Liver (tissue), 3 donors: ENCODE measurements around the gene CCDC9B.

ENCODE experiments used
- FOXA1 ChIP-seq: IDR thresholded peaks from 2 replicates; pipeline ENCODE4 v1.6.1; 2016; ENCODE audit warnings: antibody characterized with exemption
- GABPA ChIP-seq, 2 donors: IDR thresholded peaks in 1 of 2; conservative IDR thresholded peaks in 1 of 2; 2 replicates each; pipeline ENCODE4 v1.6.1; 2016; ENCODE audit warnings: antibody characterized with exemption in 2 of 2, mild to moderate bottlenecking in 1 of 2, moderate library complexity in 1 of 2
- JUND ChIP-seq, 2 donors: IDR thresholded peaks; 2 replicates each; pipeline ENCODE4 v1.6.1; 2016; ENCODE audit warnings: antibody characterized with exemption in 2 of 2
- NR2F2 ChIP-seq: IDR thresholded peaks from 2 replicates; pipeline ENCODE4 v1.6.1; 2016; ENCODE audit warnings: antibody characterized with exemption
- SP1 ChIP-seq: IDR thresholded peaks from 2 replicates; pipeline ENCODE4 v1.6.1; 2018; ENCODE audit warnings: antibody characterized with exemption, mild to moderate bottlenecking
- TAF1 ChIP-seq: conservative IDR thresholded peaks from 2 replicates; pipeline ENCODE4 v1.6.1; 2016; ENCODE audit warnings: antibody characterized with exemption, mild to moderate bottlenecking
- YY1 ChIP-seq: IDR thresholded peaks from 2 replicates; pipeline ENCODE4 v1.6.1; 2016; ENCODE audit warnings: antibody characterized with exemption, mild to moderate bottlenecking
- TF ChIP-seq, protein P1 (sequence below): fragments of 150-350 bp; IDR thresholded peaks from 2 replicates; pipeline ENCODE4 v1.5.1; 2017; ENCODE audit warnings: improper control_type of control experiment, low read depth, low read length; ENCODE audit not compliant: missing input control
- TF ChIP-seq, protein P2 (sequence below): IDR thresholded peaks from 2 replicates; pipeline ENCODE4 v1.6.1; 2016; ENCODE audit warnings: antibody characterized with exemption, mild to moderate bottlenecking
- TF ChIP-seq, protein P3 (sequence below): IDR thresholded peaks from 2 replicates; pipeline ENCODE4 v1.6.1; 2016; ENCODE audit warnings: antibody characterized with exemption
- TF ChIP-seq, protein P4 (sequence below): IDR thresholded peaks from 2 replicates; pipeline ENCODE4 v1.6.1; 2016; ENCODE audit warnings: antibody characterized with exemption
- donor health status: healthy.
- donor health status: healthy.

DNA sequence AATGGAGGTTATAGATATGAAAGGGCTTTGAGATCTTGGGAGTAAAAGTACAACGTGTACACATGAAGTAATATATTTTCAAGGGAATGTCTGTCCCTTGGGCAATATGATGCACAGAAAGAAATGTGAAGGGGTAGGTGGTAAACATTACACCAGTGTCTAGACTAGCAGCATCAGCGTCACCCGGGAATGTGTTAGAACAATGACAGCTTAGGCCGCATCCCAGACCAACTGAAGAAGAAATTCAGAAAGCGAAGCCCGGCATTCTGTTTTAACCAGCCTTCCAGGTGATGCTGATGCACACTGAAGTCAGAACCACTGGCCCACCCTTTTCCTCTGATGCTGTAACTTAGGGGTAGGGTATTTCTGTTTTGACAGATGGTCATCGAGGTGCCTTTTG is 10.9 kb downstream of the CCDC9B start:
- TF ChIP-seq, protein P1, sequence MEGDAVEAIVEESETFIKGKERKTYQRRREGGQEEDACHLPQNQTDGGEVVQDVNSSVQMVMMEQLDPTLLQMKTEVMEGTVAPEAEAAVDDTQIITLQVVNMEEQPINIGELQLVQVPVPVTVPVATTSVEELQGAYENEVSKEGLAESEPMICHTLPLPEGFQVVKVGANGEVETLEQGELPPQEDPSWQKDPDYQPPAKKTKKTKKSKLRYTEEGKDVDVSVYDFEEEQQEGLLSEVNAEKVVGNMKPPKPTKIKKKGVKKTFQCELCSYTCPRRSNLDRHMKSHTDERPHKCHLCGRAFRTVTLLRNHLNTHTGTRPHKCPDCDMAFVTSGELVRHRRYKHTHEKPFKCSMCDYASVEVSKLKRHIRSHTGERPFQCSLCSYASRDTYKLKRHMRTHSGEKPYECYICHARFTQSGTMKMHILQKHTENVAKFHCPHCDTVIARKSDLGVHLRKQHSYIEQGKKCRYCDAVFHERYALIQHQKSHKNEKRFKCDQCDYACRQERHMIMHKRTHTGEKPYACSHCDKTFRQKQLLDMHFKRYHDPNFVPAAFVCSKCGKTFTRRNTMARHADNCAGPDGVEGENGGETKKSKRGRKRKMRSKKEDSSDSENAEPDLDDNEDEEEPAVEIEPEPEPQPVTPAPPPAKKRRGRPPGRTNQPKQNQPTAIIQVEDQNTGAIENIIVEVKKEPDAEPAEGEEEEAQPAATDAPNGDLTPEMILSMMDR: no peak
- TF ChIP-seq, protein P2, sequence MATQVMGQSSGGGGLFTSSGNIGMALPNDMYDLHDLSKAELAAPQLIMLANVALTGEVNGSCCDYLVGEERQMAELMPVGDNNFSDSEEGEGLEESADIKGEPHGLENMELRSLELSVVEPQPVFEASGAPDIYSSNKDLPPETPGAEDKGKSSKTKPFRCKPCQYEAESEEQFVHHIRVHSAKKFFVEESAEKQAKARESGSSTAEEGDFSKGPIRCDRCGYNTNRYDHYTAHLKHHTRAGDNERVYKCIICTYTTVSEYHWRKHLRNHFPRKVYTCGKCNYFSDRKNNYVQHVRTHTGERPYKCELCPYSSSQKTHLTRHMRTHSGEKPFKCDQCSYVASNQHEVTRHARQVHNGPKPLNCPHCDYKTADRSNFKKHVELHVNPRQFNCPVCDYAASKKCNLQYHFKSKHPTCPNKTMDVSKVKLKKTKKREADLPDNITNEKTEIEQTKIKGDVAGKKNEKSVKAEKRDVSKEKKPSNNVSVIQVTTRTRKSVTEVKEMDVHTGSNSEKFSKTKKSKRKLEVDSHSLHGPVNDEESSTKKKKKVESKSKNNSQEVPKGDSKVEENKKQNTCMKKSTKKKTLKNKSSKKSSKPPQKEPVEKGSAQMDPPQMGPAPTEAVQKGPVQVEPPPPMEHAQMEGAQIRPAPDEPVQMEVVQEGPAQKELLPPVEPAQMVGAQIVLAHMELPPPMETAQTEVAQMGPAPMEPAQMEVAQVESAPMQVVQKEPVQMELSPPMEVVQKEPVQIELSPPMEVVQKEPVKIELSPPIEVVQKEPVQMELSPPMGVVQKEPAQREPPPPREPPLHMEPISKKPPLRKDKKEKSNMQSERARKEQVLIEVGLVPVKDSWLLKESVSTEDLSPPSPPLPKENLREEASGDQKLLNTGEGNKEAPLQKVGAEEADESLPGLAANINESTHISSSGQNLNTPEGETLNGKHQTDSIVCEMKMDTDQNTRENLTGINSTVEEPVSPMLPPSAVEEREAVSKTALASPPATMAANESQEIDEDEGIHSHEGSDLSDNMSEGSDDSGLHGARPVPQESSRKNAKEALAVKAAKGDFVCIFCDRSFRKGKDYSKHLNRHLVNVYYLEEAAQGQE: no peak
- TF ChIP-seq YY1 (no peak), FOXA1 (no peak), TAF1 (no peak), NR2F2 (no peak), SP1 (no peak), GABPA (IDR thresholded peaks at IDR 0.05 in 1 of 2, conservative IDR thresholded peaks at IDR 0.05 in 1 of 2) (no peak), JUND (IDR thresholded peaks at IDR 0.05) (no peak)
- TF ChIP-seq, protein P3, sequence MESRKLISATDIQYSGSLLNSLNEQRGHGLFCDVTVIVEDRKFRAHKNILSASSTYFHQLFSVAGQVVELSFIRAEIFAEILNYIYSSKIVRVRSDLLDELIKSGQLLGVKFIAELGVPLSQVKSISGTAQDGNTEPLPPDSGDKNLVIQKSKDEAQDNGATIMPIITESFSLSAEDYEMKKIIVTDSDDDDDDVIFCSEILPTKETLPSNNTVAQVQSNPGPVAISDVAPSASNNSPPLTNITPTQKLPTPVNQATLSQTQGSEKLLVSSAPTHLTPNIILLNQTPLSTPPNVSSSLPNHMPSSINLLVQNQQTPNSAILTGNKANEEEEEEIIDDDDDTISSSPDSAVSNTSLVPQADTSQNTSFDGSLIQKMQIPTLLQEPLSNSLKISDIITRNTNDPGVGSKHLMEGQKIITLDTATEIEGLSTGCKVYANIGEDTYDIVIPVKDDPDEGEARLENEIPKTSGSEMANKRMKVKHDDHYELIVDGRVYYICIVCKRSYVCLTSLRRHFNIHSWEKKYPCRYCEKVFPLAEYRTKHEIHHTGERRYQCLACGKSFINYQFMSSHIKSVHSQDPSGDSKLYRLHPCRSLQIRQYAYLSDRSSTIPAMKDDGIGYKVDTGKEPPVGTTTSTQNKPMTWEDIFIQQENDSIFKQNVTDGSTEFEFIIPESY: no peak
- TF ChIP-seq, protein P4, sequence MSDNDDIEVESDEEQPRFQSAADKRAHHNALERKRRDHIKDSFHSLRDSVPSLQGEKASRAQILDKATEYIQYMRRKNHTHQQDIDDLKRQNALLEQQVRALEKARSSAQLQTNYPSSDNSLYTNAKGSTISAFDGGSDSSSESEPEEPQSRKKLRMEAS: no peak
